HCT116 (cell line): Measurements from ENCODE around the gene OR2G6. TPM values are rescaled to one million over a fixed set of nuclear protein-coding genes. Genes with fewer than 3 reads are reported as not detected.
"Not testable (repeated sequence)": the region's sequence is repeated elsewhere in the genome, so short reads cannot be mapped to it uniquely, and the experiment has no call there.

Experiments
- ATAC-seq: fragments of 200-7000 bp; cut with Tn5 transposase; 2 replicates; pipeline ENCODE4 v1.9.1; 2020; ENCODE audit warnings: mild to moderate bottlenecking, moderate library complexity
- BruUV-seq: library from RNA; stranded (reverse); fragments of 400-500 nt; replicated peaks from 2 replicates; lab custom pipeline; 2021; lab: Mats Ljungman, UMichigan
- CTCF ChIA-PET: fragments of 300-600 bp; sonication (Branson Sonifier 250); formaldehyde crosslinking; loops from one replicate; lab custom pipeline; 2021; ENCODE audit warnings: antibody characterized with exemption; lab: Charles Lee
- POLR2A ChIA-PET: fragments of 300-600, 350-600 bp; sonication (Branson Sonifier 250); formaldehyde crosslinking; loops from one replicate; lab custom pipeline; 2021; ENCODE audit warnings: antibody characterized with exemption; lab: Charles Lee
- RAD21 ChIA-PET, 2 experiments: fragments of 300-600 bp; sonication (Branson Sonifier 250); formaldehyde crosslinking; loops; one replicate each; lab custom pipeline; 2023; ENCODE audit warnings: low total read pairs in 2 of 2; ENCODE audit not compliant: uncharacterized antibody in 2 of 2, unreplicated experiment in 2 of 2, low non-redundant PET in 1 of 2; lab: Charles Lee
- DNase-seq: peaks from one replicate; pipeline ENCODE4 v3.0.0-alpha.2; 2010; ENCODE audit warnings: low read depth, low spot score
- H2AFZ ChIP-seq: fragments of 200-600 bp; shearing (Covaris generic), sonication (generic); 2 replicates; pipeline ENCODE4 v1.6.1; 2017; ENCODE audit warnings: low read depth, mixed run types, mixed read lengths, antibody characterized with exemption, low read length; ENCODE audit not compliant: poor library complexity, severe bottlenecking
- H3K27ac ChIP-seq: 2 replicates; pipeline ENCODE4 v1.5.1; 2012; ENCODE audit warnings: low read depth, low read length
- H3K27me3 ChIP-seq: fragments of 200-600 bp; sonication (generic); 2 replicates; pipeline ENCODE4 v1.6.1; 2016; ENCODE audit warnings: mixed run types, low read length, mixed read lengths; ENCODE audit not compliant: insufficient read depth
- H3K36me3 ChIP-seq, 2 experiments: fragments of 200-500 bp in 1 of 2; fragments of 200-600 bp in 1 of 2; sonication (Bioruptor generic) in 1 of 2; sonication (generic) in 1 of 2; 2 replicates each; pipeline versions ENCODE4 v1.5.1 to v1.6.1; 2014 to 2016; ENCODE audit warnings: low read length in 2 of 2, inconsistent platforms in 1 of 2, mixed read lengths in 1 of 2, mixed run types in 1 of 2; ENCODE audit not compliant: insufficient read depth in 2 of 2, control insufficient read depth in 1 of 2
- H3K4me1 ChIP-seq, 2 experiments: fragments of 200-600 bp in 1 of 2; sonication (generic) in 1 of 2; 2 replicates each; pipeline versions ENCODE4 v1.5.1 to v1.6.1; 2012 to 2017; ENCODE audit warnings: low read length in 2 of 2, inconsistent platforms in 1 of 2, mild to moderate bottlenecking in 1 of 2, mixed read lengths in 1 of 2, mixed run types in 1 of 2, moderate library complexity in 1 of 2; ENCODE audit not compliant: insufficient read depth in 2 of 2, control insufficient read depth in 1 of 2
- H3K4me2 ChIP-seq: fragments of 200-600 bp; sonication (generic); 2 replicates; pipeline ENCODE4 v1.6.1; 2017; ENCODE audit warnings: mixed run types, low read length, mixed read lengths
- H3K4me3 ChIP-seq, 2 experiments: fragments of 200-600 bp in 1 of 2; sonication (generic) in 1 of 2; replicated peaks in 1 of 2; 2 replicates each; pipeline ENCODE4 v1.5.1; 2011 to 2016; ENCODE audit warnings: low read length in 2 of 2, control low read depth in 1 of 2, low read depth in 1 of 2, mild to moderate bottlenecking in 1 of 2, mixed read lengths in 1 of 2, mixed run types in 1 of 2
- H3K79me2 ChIP-seq: fragments of 200-600 bp; sonication (generic); 2 replicates; pipeline ENCODE4 v1.6.1; 2017; ENCODE audit warnings: mild to moderate bottlenecking, mixed run types, low read length, moderate library complexity, mixed read lengths; ENCODE audit not compliant: insufficient read depth
- H3K9ac ChIP-seq: fragments of 200-600 bp; sonication (generic); 2 replicates; pipeline ENCODE4 v1.6.1; 2016; ENCODE audit warnings: low read length, mixed read lengths
- H3K9me2 ChIP-seq: fragments of 200-600 bp; sonication (generic), shearing (Covaris generic); 2 replicates; pipeline ENCODE4 v1.6.1; 2017; ENCODE audit warnings: mixed run types, mild to moderate bottlenecking, moderate library complexity; ENCODE audit not compliant: insufficient read depth
- H3K9me3 ChIP-seq, 2 experiments: fragments of 200-500 bp in 1 of 2; fragments of 200-600 bp in 1 of 2; sonication (Bioruptor generic) in 1 of 2; sonication (generic) in 1 of 2; 2 replicates each; pipeline ENCODE4 v1.6.1; 2014 to 2017; ENCODE audit warnings: low read length in 2 of 2, mixed read lengths in 2 of 2, inconsistent platforms in 1 of 2, low read depth in 1 of 2, mild to moderate bottlenecking in 1 of 2, mixed run types in 1 of 2, moderate library complexity in 1 of 2; ENCODE audit not compliant: control insufficient read depth in 1 of 2, insufficient read depth in 1 of 2
- H4K20me1 ChIP-seq: fragments of 200-600 bp; sonication (generic), shearing (Covaris generic); 2 replicates; pipeline ENCODE4 v1.6.1; 2017; ENCODE audit warnings: mixed run types, mild to moderate bottlenecking, moderate library complexity; ENCODE audit not compliant: insufficient read depth
- intact Hi-C: fragments of 100-400 bp; cut with micrococcal nuclease; formaldehyde crosslinking; loops from 2 replicates; pipeline ENCODE4 v1.10.0; 2022
- total RNA-seq: library from RNA; stranded (reverse); gene quantifications from one replicate; pipeline ENCODE4 v1.2.1, GENCODE V29; 2021; ENCODE audit not compliant: unreplicated experiment

OR2G6 gene
- total RNA-seq, 1 experiment from 2014 or later: not detected

- H3K4me1 ChIP-seq, H4K20me1 ChIP-seq, H3K36me3 ChIP-seq, H3K4me2 ChIP-seq, H3K9me2 ChIP-seq, POLR2A ChIA-PET, DNase-seq, H2AFZ ChIP-seq, H3K9me3 ChIP-seq, RAD21 ChIA-PET, BruUV-seq, H3K4me3 ChIP-seq, ATAC-seq, H3K27ac ChIP-seq, CTCF ChIA-PET, H3K27me3 ChIP-seq, intact Hi-C loops, H3K79me2 ChIP-seq, H3K9ac ChIP-seq: not testable (repeated sequence)
Observed at GRCh38 chr1:248481686-248482579, 25.9 kb upstream of the OR2G6 start.

- H3K9ac ChIP-seq, H3K27me3 ChIP-seq, H3K9me2 ChIP-seq, H2AFZ ChIP-seq, CTCF ChIA-PET, ATAC-seq, H3K4me2 ChIP-seq, H4K20me1 ChIP-seq, H3K27ac ChIP-seq, DNase-seq, RAD21 ChIA-PET, H3K4me1 ChIP-seq, H3K9me3 ChIP-seq, BruUV-seq, H3K79me2 ChIP-seq, POLR2A ChIA-PET, H3K36me3 ChIP-seq, intact Hi-C loops, H3K4me3 ChIP-seq: not testable (repeated sequence)
Observed at GRCh38 chr1:248488289-248488688, 19.6 kb upstream of the OR2G6 start, which contains the start of gene OR2T5. Gene OR2T5, plus strand, starts transcription at chr1:248488589. Its CDS starts 0 bp downstream, at chr1:248488589.

- BruUV-seq, H4K20me1 ChIP-seq, H2AFZ ChIP-seq, ATAC-seq, CTCF ChIA-PET, H3K27ac ChIP-seq, H3K27me3 ChIP-seq, RAD21 ChIA-PET, POLR2A ChIA-PET, H3K36me3 ChIP-seq, H3K4me2 ChIP-seq, H3K4me3 ChIP-seq, DNase-seq, H3K9me3 ChIP-seq, H3K79me2 ChIP-seq, H3K4me1 ChIP-seq, H3K9ac ChIP-seq, H3K9me2 ChIP-seq, intact Hi-C loops: not testable (repeated sequence)
Observed at GRCh38 chr1:248496661-248497060, 11.2 kb upstream of the OR2G6 start.

DNA sequence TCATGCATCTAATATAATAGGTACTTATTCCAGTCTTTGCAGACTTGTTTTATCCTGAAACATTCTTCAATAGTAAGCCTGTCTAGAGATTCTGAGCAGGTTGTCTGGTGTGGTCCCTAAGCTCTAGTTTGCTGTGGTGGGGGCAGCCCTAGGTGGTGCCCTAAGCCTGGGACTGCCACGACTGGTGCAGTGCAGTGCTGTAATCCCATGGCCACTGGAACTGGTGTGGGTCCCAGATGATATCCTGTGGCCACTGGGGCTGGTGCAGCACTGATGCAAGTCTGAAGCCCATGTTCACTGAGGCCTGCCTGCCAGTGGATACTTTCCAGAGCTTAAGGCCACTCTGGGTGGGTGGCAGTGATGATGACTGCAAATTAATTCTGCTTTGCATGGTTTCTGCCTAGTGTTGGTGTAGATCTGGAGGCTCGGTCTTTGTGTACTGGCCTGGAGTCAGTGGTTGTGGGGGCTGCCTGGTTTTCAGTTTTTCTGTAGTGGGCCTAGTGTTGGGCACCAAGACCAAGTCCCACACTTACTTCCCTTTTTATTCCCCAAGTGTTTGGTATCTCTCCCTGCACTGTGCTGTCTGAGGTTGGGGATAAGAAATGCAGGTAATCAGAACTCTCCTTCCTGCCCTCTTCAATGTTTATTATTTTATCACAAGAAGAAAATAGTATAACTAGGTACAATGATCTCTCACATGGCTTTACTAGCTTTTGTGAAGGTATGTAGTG lies 7.4 kb upstream of the OR2G6 start:
- H3K9me2 ChIP-seq, RAD21 ChIA-PET, POLR2A ChIA-PET, H3K9me3 ChIP-seq, BruUV-seq, H3K4me1 ChIP-seq, DNase-seq, H4K20me1 ChIP-seq, H3K9ac ChIP-seq, H3K4me2 ChIP-seq, H3K27ac ChIP-seq, CTCF ChIA-PET, H3K79me2 ChIP-seq, H3K36me3 ChIP-seq, ATAC-seq, H3K27me3 ChIP-seq, intact Hi-C loops, H2AFZ ChIP-seq, H3K4me3 ChIP-seq: not testable (repeated sequence)
